Central memory CD8-positive, alpha-beta T cell (primary cell): ENCODE data around the gene DEAF1.
"Not testable (repeated sequence)": the region's sequence is repeated elsewhere in the genome, so short reads cannot be mapped to it uniquely, and the experiment has no call there.

Experiments used
- ATAC-seq: fragments of 150-1000 bp; cut with Tn5 transposase; replicated peaks from 2 replicates; pipeline ENCODE4 v1.10.0; 2022; ENCODE audit warnings: mild to moderate bottlenecking, moderate FRiP score, moderate number of reproducible peaks; ENCODE audit not compliant: poor library complexity, severe bottlenecking; ENCODE audit errors: extremely low read depth
- DNase-seq, 2 donors: peaks; one replicate each; pipeline ENCODE4 v3.0.0; 2021; ENCODE audit warnings: low spot score in 2 of 2
- H3K27ac Mint-ChIP-seq: one replicate; pipeline ENCODE4 v1.8.0; 2022; ENCODE audit warnings: low read depth, mild to moderate bottlenecking, moderate library complexity, mixed read lengths
- H3K27me3 Mint-ChIP-seq: one replicate; pipeline ENCODE4 v1.8.0; 2022; ENCODE audit warnings: mixed read lengths
- H3K36me3 Mint-ChIP-seq: one replicate; pipeline ENCODE4 v1.8.0; 2022; ENCODE audit warnings: mild to moderate bottlenecking, moderate library complexity, mixed read lengths; ENCODE audit not compliant: insufficient read depth
- H3K4me1 Mint-ChIP-seq: one replicate; pipeline ENCODE4 v1.8.0; 2022; ENCODE audit warnings: mixed read lengths
- H3K4me3 Mint-ChIP-seq: one replicate; pipeline ENCODE4 v1.8.0; 2022; ENCODE audit warnings: mild to moderate bottlenecking, moderate library complexity, mixed read lengths
- H3K9me3 Mint-ChIP-seq: one replicate; pipeline ENCODE4 v1.8.0; 2022; ENCODE audit warnings: mixed read lengths

Gene DEAF1

DNA sequence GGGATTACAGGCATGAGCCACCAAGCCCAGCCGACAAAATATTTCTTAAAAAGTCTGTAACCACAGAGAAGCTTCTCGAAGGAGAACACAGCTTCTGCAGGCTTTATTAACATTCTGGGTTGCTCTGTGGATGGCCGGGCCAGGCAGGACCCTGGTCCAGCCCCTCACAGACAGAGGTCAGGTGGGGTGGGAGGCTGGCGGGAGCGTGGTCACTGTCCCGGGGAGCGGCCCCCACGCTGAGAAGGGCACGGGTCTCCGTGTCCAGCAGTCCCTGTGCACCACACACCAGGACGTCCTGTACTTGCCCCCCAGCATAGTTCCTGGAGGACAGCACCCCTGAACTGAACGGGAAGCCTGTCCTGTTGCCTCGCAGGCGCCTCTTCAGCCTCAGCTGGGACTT, 38.6 kb downstream of the DEAF1 start:
- Mint-ChIP-seq H3K4me1 (no peaks in the 10 kb centered on the region), H3K36me3 (peaks cover 19% of the 10 kb centered on the region), H3K27me3 (no peaks in the 10 kb centered on the region), H3K4me3 (no peak overlapping the region), H3K9me3 (no peaks in the 10 kb centered on the region), H3K27ac (no peak overlapping the region)
- no peak for DNase-seq
- no peak for ATAC-seq

DNA sequence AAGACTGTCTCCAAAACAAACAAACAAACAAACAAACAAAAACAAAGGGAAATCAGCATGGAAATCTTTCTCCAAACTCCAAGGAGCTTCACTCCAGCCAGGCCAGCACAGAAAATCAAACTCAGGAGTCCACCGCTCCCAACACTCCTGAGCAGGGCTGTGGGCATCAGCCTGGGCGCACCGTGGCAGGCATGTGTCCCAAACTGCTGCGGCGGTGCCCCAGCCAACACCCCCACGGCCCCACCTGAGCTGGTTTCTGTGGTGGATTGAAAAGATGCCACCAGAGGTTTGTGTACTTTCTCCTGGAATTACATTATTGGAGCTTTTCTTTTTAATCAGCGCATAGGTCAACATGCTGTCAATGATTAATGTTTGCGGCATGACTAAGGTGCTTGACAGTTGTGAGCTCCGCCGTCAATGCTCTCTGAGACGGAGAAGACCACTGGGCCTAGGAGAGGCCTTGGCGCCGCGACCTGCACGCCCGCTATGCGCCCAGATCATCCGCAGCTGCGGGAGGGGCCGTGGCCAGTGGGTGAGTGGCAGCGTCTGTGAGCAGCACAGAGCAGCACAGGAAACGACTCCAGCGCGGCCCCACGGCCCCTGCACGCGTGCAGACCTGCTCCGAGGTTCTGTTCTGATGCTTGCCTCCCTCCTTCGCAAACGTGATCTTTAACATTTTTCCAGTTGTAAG, 39.8 kb downstream of the DEAF1 start:
- Mint-ChIP-seq H3K27me3 (no peaks in the 10 kb centered on the region), H3K4me1 (no peaks in the 10 kb centered on the region), H3K36me3 (peaks cover 20% of the 10 kb centered on the region), H3K4me3 (no peak overlapping the region), H3K9me3 (no peaks in the 10 kb centered on the region), H3K27ac (no peak overlapping the region)
- ATAC-seq: no peak
- DNase-seq: no peak

DNA sequence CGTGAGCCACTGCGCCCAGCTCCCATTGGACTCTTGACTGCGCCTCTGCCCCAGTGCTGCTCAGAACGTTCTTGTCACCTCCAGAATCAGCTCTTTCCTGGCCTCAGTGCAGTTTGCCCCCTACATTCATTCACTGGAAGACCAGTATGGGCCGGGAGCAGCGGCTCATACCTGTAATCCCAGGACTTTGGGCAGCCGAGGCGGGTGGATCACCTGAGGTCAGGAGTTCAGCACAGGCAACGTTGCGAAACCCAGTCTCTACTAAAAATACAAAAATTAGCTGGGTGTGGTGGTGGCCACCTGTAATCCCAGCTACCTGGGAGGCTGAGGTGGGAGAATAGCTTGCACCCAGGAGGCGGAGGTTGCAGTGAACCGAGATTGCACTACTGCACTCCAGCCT, 40.6 kb downstream of the DEAF1 start:
- H3K27me3 Mint-ChIP-seq, H3K27ac Mint-ChIP-seq, H3K4me3 Mint-ChIP-seq, H3K4me1 Mint-ChIP-seq, DNase-seq, H3K9me3 Mint-ChIP-seq, ATAC-seq: not testable (repeated sequence)
- peaks cover 23% of the 10 kb centered on the region for H3K36me3 Mint-ChIP-seq

GRCh38 chr11:653837-654236, 41.2 kb downstream of the DEAF1 start:
- H3K4me1 Mint-ChIP-seq: no peaks in the 10 kb centered on the region
- DNase-seq: no peak
- H3K36me3 Mint-ChIP-seq: peaks cover 22% of the 10 kb centered on the region
- H3K27me3 Mint-ChIP-seq: no peaks in the 10 kb centered on the region
- no peaks in the 10 kb centered on the region for H3K9me3 Mint-ChIP-seq
- no peak overlapping the region for H3K4me3 Mint-ChIP-seq
- no peak for ATAC-seq
- H3K27ac Mint-ChIP-seq: no peak overlapping the region

GRCh38 chr11:653136-653535, 41.9 kb downstream of the DEAF1 start:
- not testable (repeated sequence) for DNase-seq, ATAC-seq, H3K27me3 Mint-ChIP-seq, H3K9me3 Mint-ChIP-seq, H3K4me1 Mint-ChIP-seq, H3K27ac Mint-ChIP-seq, H3K4me3 Mint-ChIP-seq
- H3K36me3 Mint-ChIP-seq: peaks cover 22% of the 10 kb centered on the region

GRCh38 chr11:650482-650881, 44.5 kb downstream of the DEAF1 start:
- H3K9me3 Mint-ChIP-seq: no peaks in the 10 kb centered on the region
- H3K4me1 Mint-ChIP-seq: no peaks in the 10 kb centered on the region
- DNase-seq: no peak
- no peaks in the 10 kb centered on the region for H3K27me3 Mint-ChIP-seq
- ATAC-seq: no peak
- H3K36me3 Mint-ChIP-seq: peaks cover 28% of the 10 kb centered on the region
- no peak overlapping the region for H3K4me3 Mint-ChIP-seq
- no peak overlapping the region for H3K27ac Mint-ChIP-seq

- H3K36me3 Mint-ChIP-seq: peaks cover 26% of the 10 kb centered on the region
- not testable (repeated sequence) for DNase-seq, ATAC-seq, H3K4me3 Mint-ChIP-seq, H3K9me3 Mint-ChIP-seq, H3K27ac Mint-ChIP-seq, H3K4me1 Mint-ChIP-seq, H3K27me3 Mint-ChIP-seq
Observed at GRCh38 chr11:647672-648158, 47.3 kb downstream of the DEAF1 start.

GRCh38 chr11:646214-646613, 48.8 kb downstream of the DEAF1 start:
- Mint-ChIP-seq H3K27me3 (no peaks in the 10 kb centered on the region), H3K4me3 (no peak overlapping the region), H3K36me3 (peaks cover 22% of the 10 kb centered on the region), H3K9me3 (no peaks in the 10 kb centered on the region), H3K4me1 (no peaks in the 10 kb centered on the region), H3K27ac (no peak overlapping the region)
- ATAC-seq (no peak), DNase-seq (no peak)

DNA sequence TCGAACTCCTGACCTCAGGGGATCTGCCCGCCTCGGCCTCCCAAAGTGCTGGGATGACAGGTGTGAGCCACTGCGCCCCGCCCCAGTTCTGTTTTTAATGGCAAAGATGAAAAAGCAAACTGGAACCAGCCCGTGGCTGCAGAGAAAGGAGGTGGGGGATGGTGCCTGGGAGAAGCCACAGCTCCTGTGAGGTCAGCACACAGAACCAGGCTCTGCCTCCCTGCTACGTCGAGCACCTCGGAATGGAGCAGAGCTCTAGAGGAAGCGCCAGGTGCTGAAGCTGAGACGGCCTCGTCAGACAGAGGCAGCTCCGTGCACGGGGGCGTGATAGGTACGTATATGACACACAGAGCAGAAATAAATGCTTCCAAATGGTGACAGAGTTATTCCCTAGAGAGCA, 49.5 kb downstream of the DEAF1 start:
- Mint-ChIP-seq H3K4me1 (peaks cover 2% of the 10 kb centered on the region), H3K27me3 (no peaks in the 10 kb centered on the region), H3K36me3 (peaks cover 22% of the 10 kb centered on the region), H3K9me3 (no peaks in the 10 kb centered on the region), H3K27ac (no peak overlapping the region), H3K4me3 (no peak overlapping the region)
- no peak for DNase-seq
- no peak for ATAC-seq

- Mint-ChIP-seq H3K4me1 (peaks cover 5% of the 10 kb centered on the region), H3K27ac (no peak overlapping the region), H3K27me3 (no peaks in the 10 kb centered on the region), H3K9me3 (no peaks in the 10 kb centered on the region), H3K36me3 (peaks cover 18% of the 10 kb centered on the region), H3K4me3 (no peak overlapping the region)
- DNase-seq (no peak), ATAC-seq (no peak)
Observed at GRCh38 chr11:643849-644738, 50.9 kb downstream of the DEAF1 start.

- Mint-ChIP-seq H3K27ac (no peak overlapping the region), H3K4me3 (no peak overlapping the region), H3K4me1 (peaks cover 5% of the 10 kb centered on the region), H3K27me3 (peaks cover 7% of the 10 kb centered on the region), H3K9me3 (no peaks in the 10 kb centered on the region), H3K36me3 (peaks cover 18% of the 10 kb centered on the region)
- DNase-seq (no peak), ATAC-seq (no peak)
Observed at GRCh38 chr11:643366-643765, 51.7 kb downstream of the DEAF1 start.

- DNase-seq (no peak), ATAC-seq (no peak)
- peaks cover 11% of the 10 kb centered on the region for H3K4me1 Mint-ChIP-seq
- H3K27me3 Mint-ChIP-seq: peaks cover 18% of the 10 kb centered on the region
- H3K27ac Mint-ChIP-seq: no peak overlapping the region
- H3K4me3 Mint-ChIP-seq: no peak overlapping the region
- H3K36me3 Mint-ChIP-seq: peaks cover 17% of the 10 kb centered on the region
- no peaks in the 10 kb centered on the region for H3K9me3 Mint-ChIP-seq
Observed at GRCh38 chr11:641806-642370, 53.1 kb downstream of the DEAF1 start.
